ENCODE results near the gene C1S. TPM values are rescaled to one million over a fixed set of nuclear protein-coding genes. Genes with fewer than 3 reads are reported as not detected.

Gene C1S
- total RNA-seq, 1 donor from 2014 or later, result 2.1 TPM

- H3K4me1 Mint-ChIP-seq, result peaks cover 7% of the 10 kb centered on the region
- H3K9me3 Mint-ChIP-seq, result no peaks in the 10 kb centered on the region
- H3K4me3 ChIP-seq, result no peak overlapping the region
Observed at GRCh38 chr12:7023114-7023513, 37.4 kb upstream of the C1S start.

DNA sequence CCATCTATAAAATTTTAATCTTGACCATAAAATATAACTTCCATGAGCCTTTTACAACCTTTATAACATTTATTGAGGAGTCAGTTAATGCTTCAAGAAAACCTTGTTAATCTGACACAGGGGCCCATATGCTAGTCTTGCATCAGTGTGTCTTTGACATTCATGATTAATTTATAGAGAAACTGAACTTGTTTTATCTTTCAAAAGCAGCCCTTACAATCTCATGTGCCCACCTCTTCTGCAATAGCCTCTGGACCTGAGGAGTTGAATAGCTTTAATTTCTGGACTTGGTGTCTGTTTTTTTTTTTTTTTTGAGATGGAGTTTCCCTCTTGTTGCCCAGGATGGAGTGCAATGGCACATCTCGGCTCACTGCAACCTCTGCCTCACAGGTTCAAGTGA lies 33.7 kb upstream of the C1S start:
- H3K9ac ChIP-seq, result no peak overlapping the region
- H3K4me3 Mint-ChIP-seq, result no peak overlapping the region
- H3K9me3 Mint-ChIP-seq, result peaks cover 4% of the 10 kb centered on the region
- H3K4me2 ChIP-seq, result no peak overlapping the region
- no peaks in the 10 kb centered on the region for H3K4me1 Mint-ChIP-seq
- no peaks in the 10 kb centered on the region for H3K79me2 ChIP-seq (ENCODE audit: low read depth)
- no peaks in the 10 kb centered on the region for H3K27me3 ChIP-seq
- no peak overlapping the region for H2AFZ ChIP-seq (replicated peaks)
- no peaks in the 10 kb centered on the region for H3K36me3 ChIP-seq
- no peaks in the 10 kb centered on the region for H4K20me1 ChIP-seq (ENCODE audit: low read depth)
- no peak for TF ChIP-seq CTCF (IDR thresholded peaks at IDR 0.05)
- no peak for TF ChIP-seq EZH2 (IDR thresholded peaks at IDR 0.05)
- TF ChIP-seq EZH2phosphoT487 (IDR thresholded peaks at IDR 0.05), result no peak
- H3K4me1 ChIP-seq, result no peaks in the 10 kb centered on the region
- no peaks in the 10 kb centered on the region for H3K9me3 ChIP-seq (ENCODE audit: low read depth)
- H3F3A ChIP-seq (ENCODE audit: low read depth), result no peaks in the 10 kb centered on the region
- no peaks in the 10 kb centered on the region for H3K36me3 Mint-ChIP-seq
- no peak overlapping the region for H3K27ac ChIP-seq
- DNase-seq (ENCODE audit: low spot score), result no peak
- H3K27me3 Mint-ChIP-seq (ENCODE audit: insufficient read depth, low read depth), result peaks cover 4% of the 10 kb centered on the region
- H3K4me3 ChIP-seq, result no peak overlapping the region
- H3K27ac Mint-ChIP-seq, result no peak overlapping the region

More at GRCh38 chr12:7023114-7023513, 37.4 kb upstream of the C1S start:
- H3K36me3 Mint-ChIP-seq, result no peaks in the 10 kb centered on the region
- H3K27me3 Mint-ChIP-seq (ENCODE audit: insufficient read depth, low read depth), result peaks cover 2% of the 10 kb centered on the region
- H2AFZ ChIP-seq (replicated peaks), result no peak overlapping the region
- TF ChIP-seq EZH2 (IDR thresholded peaks at IDR 0.05) (no peak), CTCF (IDR thresholded peaks at IDR 0.05) (no peak), EZH2phosphoT487 (IDR thresholded peaks at IDR 0.05) (no peak)
- H3K36me3 ChIP-seq, result no peaks in the 10 kb centered on the region
- H3K79me2 ChIP-seq (ENCODE audit: low read depth), result no peaks in the 10 kb centered on the region
- no peaks in the 10 kb centered on the region for H3K9me3 ChIP-seq (ENCODE audit: low read depth)
- no peaks in the 10 kb centered on the region for H4K20me1 ChIP-seq (ENCODE audit: low read depth)
- no peak overlapping the region for H3K9ac ChIP-seq
- H3K27me3 ChIP-seq, result no peaks in the 10 kb centered on the region
- H3K27ac Mint-ChIP-seq, result no peak overlapping the region
- no peak overlapping the region for H3K27ac ChIP-seq
- H3F3A ChIP-seq (ENCODE audit: low read depth), result peaks cover 11% of the 10 kb centered on the region
- no peak overlapping the region for H3K4me3 Mint-ChIP-seq
- DNase-seq (ENCODE audit: low spot score), result no peak
- no peaks in the 10 kb centered on the region for H3K4me1 ChIP-seq
- no peak overlapping the region for H3K4me2 ChIP-seq

- H3K4me3 Mint-ChIP-seq, result no peak overlapping the region
- no peaks in the 10 kb centered on the region for H3K4me1 ChIP-seq
Observed at GRCh38 chr12:7031306-7031705, 29.2 kb upstream of the C1S start.

More at GRCh38 chr12:7031306-7031705, 29.2 kb upstream of the C1S start:
- H4K20me1 ChIP-seq (ENCODE audit: low read depth), result no peaks in the 10 kb centered on the region
- no peaks in the 10 kb centered on the region for H3K9me3 ChIP-seq (ENCODE audit: low read depth)
- no peak overlapping the region for H2AFZ ChIP-seq (replicated peaks)
- no peak overlapping the region for H3K4me2 ChIP-seq
- peaks cover 7% of the 10 kb centered on the region for H3K9me3 Mint-ChIP-seq
- H3K9ac ChIP-seq, result no peak overlapping the region
- H3F3A ChIP-seq (ENCODE audit: low read depth), result no peaks in the 10 kb centered on the region
- H3K36me3 Mint-ChIP-seq, result no peaks in the 10 kb centered on the region
- no peak overlapping the region for H3K4me3 ChIP-seq
- H3K79me2 ChIP-seq (ENCODE audit: low read depth), result no peaks in the 10 kb centered on the region
- no peaks in the 10 kb centered on the region for H3K27me3 ChIP-seq
- no peak for DNase-seq (ENCODE audit: low spot score)
- H3K27me3 Mint-ChIP-seq (ENCODE audit: insufficient read depth, low read depth), result peaks cover 8% of the 10 kb centered on the region
- H3K36me3 ChIP-seq, result no peaks in the 10 kb centered on the region
- no peaks in the 10 kb centered on the region for H3K4me1 Mint-ChIP-seq
- H3K27ac Mint-ChIP-seq, result no peak overlapping the region
- TF ChIP-seq EZH2phosphoT487 (IDR thresholded peaks at IDR 0.05) (no peak), CTCF (IDR thresholded peaks at IDR 0.05) (no peak), EZH2 (IDR thresholded peaks at IDR 0.05) (no peak)
- H3K27ac ChIP-seq, result no peak overlapping the region

All from neural progenitor cell (in vitro differentiated cells).